Measurements from ENCODE around the gene CAMK2N1.

GRCh38 chr1:20454004-20454403 lies 32.0 kb downstream of the CAMK2N1 start:
- TF ChIP-seq CTCF (IDR thresholded peaks at IDR 0.05; ENCODE audit: insufficient read depth, low read length, poor library complexity, severe bottlenecking) = no peak
- TF ChIP-seq EZH2phosphoT487 (conservative IDR thresholded peaks at IDR 0.05; ENCODE audit: low read length) = no peak

Measured in SU-DHL-6 (cell line).